ENCODE data around the gene TMEM72. TPM values are rescaled to one million over a fixed set of nuclear protein-coding genes. Genes with fewer than 3 reads are reported as not detected.

The TMEM72 gene
- total and polyA plus RNA-seq, 2 of the 13 experiments (the other 11 are each of a cell fraction or from before 2014, with no cell fraction given): 0.04 TPM; not detected in 1

DNA sequence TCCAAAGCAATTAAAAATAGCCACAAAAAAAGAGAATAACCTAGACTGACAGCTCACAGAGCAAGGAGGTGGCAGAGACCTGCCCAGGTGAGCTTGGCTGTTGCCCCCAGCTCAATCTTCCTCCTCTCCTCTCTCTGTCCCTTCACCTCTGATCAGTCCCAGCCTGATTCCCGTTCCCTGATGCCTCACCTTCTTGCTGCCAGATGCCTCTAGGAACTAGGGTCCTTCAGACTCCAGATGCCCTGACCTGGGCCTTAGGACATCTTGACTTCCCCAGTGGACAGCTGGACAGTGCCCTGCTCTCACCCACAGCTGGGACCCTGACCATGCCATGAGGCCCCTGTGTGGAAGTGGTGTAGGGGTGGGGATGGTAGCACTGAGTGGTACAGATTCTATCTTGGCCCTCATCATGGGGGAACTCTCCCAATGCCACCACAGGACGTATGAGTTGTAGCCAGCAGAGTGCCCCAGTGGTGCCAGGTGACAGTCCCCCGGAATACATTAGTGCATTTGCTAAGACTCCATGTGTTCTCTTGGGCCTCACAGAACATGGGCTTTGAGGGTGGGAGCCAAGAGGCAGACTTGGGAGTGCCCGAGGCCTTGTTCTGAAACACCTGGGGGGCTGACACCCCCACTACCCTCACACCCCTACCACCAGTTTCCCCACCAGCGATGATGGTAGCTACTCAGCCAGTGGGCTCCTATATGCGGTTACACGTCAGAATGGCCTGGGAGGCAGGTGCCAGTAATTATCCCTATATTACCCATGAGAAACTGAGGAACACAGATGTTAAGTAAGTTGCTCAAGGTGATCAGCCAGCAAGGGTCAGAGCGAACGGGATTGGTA lies 65.4 kb downstream of the TMEM72 start (continued):
- TF ChIP-seq ZNF550 (CRISPR knock-in tag; IDR thresholded peaks at IDR 0.05; ENCODE audit: borderline replicate concordance) (0 out of 2 replicates have a peak, but pooled peaks have one; percentile 36), JUND (CRISPR knock-in tag; IDR thresholded peaks at IDR 0.05) (peak; percentile 44; the same call in 1 of the 2 replicates), ZNF121 (CRISPR knock-in tag; IDR thresholded peaks at IDR 0.05) (0 out of 2 replicates have a peak, but pooled peaks have one; percentile 52), STAT5B (CRISPR knock-in tag; IDR thresholded peaks at IDR 0.05) (peak; percentile 46; the same call in 1 of the 2 replicates), SP4 (CRISPR knock-in tag; IDR thresholded peaks at IDR 0.05) (no peak; the same call in 1 of the 2 replicates), ZNF558 (CRISPR knock-in tag; IDR thresholded peaks at IDR 0.05; ENCODE audit: borderline replicate concordance) (peak; percentile 59; the same call in 1 of the 2 replicates), ZNF878 (CRISPR knock-in tag; IDR thresholded peaks at IDR 0.05) (0 out of 2 replicates have a peak, but pooled peaks have one; percentile 16), GZF1 (CRISPR knock-in tag; IDR thresholded peaks at IDR 0.05) (0 out of 2 replicates have a peak, but pooled peaks have one; percentile 21), NKX3-1 (CRISPR knock-in tag; IDR thresholded peaks at IDR 0.05) (peak; percentile 54), ZFP1 (CRISPR knock-in tag; IDR thresholded peaks at IDR 0.05) (peak; percentile 21), SMAD3 (CRISPR knock-in tag; IDR thresholded peaks at IDR 0.05) (peak; percentile 13; the same call in 1 of the 2 replicates), NFKB2 (CRISPR knock-in tag; IDR thresholded peaks at IDR 0.05; ENCODE audit: borderline replicate concordance) (peak; percentile 82; the same call in 1 of the 2 replicates), ZNF326 (CRISPR knock-in tag; IDR thresholded peaks at IDR 0.05; ENCODE audit: borderline replicate concordance) (peak; percentile 91), ETV5 (CRISPR knock-in tag; IDR thresholded peaks at IDR 0.05; ENCODE audit: borderline replicate concordance) (0 out of 2 replicates have a peak, but pooled peaks have one; percentile 13), ZNF367 (CRISPR knock-in tag; IDR thresholded peaks at IDR 0.05; ENCODE audit: borderline replicate concordance) (0 out of 2 replicates have a peak, but pooled peaks have one; percentile 9), ZNF687 (CRISPR knock-in tag; IDR thresholded peaks at IDR 0.05) (peak; percentile 10; the same call in 1 of the 2 replicates), HMGXB4 (CRISPR knock-in tag; IDR thresholded peaks at IDR 0.05; ENCODE audit: borderline replicate concordance in 1 of 2, low read depth in 1 of 2) (0 out of 4 replicates have a peak, but pooled peaks of 1 of the 2 experiments have one; percentile 12), ZNF430 (CRISPR knock-in tag; IDR thresholded peaks at IDR 0.05) (0 out of 2 replicates have a peak, but pooled peaks have one; percentile 37), ZNF337 (CRISPR knock-in tag; IDR thresholded peaks at IDR 0.05; ENCODE audit: borderline replicate concordance, low read depth) (peak; percentile 85; the same call in 1 of the 2 replicates), ZNF143 (CRISPR knock-in tag; IDR thresholded peaks at IDR 0.05) (no peak), TCF7 (IDR thresholded peaks at IDR 0.05; ENCODE audit: low read depth) (no peak), ZNF569 (CRISPR knock-in tag; IDR thresholded peaks at IDR 0.05; ENCODE audit: borderline replicate concordance) (0 out of 2 replicates have a peak, but pooled peaks have one; percentile 26)
